ENCODE data around the gene BGN.

BGN gene

DNA sequence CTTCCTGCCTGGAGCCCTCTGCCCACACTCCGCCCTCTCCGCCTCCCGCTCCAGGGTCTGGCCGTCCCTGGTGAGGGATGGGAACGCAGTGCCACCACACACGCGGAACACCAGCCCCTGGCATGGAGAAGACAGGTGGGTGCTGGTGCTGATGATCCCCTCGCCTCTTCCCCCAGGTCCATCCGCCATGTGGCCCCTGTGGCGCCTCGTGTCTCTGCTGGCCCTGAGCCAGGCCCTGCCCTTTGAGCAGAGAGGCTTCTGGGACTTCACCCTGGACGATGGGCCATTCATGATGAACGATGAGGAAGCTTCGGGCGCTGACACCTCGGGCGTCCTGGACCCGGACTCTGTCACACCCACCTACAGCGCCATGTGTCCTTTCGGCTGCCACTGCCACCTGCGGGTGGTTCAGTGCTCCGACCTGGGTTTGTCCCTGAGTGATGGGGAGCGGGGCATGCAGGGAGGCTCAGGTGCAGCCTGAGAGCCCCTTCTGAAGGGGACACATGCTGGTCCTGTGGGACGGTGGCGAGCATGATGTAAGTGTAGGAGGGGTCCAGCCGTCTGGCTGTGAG is 9.8 kb downstream of the BGN start:
- DNase-seq (ENCODE audit: low spot score), result no peak

DNA sequence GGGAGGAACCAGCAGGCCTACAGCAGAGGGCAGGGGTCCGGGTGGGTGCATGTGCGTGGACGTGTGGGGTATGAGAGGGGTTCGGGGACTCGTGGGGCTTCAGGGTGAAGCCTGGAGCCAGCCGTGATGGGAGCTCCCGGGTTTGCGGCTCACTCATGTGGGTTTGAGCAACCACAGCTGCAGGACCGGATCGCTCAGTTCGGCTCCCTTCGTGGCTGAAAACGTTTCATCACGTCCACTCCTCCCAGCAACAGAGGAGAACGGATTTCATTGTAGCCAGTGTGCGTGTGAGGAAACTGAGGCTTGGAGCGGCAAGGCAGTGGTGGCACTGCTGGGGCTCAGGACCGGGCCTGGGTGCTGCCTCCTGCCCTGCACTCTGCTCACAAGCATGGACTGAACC is 10.6 kb downstream of the BGN start:
- no peak for DNase-seq (ENCODE audit: low spot score)

DNA sequence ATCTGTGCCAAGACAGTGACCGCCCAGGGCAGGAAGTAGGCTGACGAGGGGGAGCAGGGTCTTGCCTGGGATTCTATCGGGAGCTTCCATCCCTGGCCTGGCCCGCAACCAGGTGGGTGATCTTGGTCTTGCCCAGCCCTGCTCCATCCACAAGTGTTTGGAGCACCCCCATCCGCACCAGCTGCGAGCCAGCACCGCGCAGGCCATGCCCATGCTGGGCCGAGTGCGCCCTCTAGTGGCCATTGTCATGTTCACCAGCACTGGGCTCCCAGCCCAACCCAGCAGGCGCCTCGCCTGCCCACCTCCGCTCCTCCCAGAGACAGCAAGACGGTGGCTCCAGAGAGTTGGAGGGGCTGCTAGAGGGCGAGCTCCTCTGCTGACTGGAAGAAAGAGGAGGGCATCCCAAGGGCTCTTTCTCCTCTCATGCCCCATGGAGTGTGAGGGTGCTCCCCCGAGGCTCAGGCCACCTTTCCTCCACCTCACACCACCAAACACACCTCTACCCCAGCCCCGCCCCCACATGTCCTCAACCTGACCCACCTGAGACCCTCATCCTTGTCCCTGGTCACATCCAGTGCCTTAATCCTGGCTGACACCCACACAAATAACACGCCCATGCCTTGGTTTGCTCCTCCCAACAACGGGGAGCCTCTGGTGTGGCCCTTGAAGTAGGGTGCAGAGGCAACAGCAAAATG is 12.9 kb downstream of the BGN start:
- DNase-seq (ENCODE audit: low spot score), result peak; percentile 88

DNA sequence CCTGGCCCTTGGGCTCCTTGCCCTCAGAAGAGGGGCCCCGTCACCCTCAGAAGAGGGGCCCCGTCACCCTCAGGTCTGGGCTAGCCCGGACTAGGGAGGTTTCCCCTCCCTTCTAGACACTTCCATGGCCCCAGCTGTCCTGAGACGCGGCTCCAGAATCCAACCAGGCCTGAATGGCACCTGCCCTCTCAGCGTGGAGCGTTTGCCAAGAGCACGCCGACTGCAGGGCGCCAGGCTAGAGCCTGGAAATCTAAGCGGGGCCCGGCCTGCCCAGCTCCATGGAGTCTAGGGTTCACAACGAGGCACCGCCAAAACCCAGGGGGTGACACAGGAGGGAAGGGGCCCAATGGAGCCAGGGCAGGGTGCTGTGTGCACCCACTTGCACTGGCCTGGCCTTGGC is 14.8 kb downstream of the BGN start:
- DNase-seq (ENCODE audit: low spot score), result no peak

DNA sequence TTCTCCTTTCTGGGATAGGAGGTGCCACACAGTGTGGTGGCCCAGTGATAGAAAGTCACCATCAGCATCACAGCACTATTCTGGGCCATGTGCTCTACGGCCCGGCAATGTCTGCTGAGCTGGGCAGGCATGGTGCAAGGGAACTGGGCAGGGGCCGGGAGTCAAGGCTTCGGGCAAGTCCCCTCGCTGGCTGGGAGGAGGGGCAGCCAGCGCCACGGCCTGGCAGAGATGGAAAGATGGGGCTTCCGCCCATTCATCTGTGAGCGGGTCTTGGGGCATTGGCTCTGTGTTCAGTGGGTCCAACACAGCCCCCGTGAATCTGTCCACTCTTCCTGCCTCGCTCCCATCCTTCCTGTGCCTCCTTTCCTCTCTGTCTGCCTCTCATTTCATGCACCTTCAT is 15.6 kb downstream of the BGN start:
- DNase-seq (ENCODE audit: low spot score), result no peak

DNA sequence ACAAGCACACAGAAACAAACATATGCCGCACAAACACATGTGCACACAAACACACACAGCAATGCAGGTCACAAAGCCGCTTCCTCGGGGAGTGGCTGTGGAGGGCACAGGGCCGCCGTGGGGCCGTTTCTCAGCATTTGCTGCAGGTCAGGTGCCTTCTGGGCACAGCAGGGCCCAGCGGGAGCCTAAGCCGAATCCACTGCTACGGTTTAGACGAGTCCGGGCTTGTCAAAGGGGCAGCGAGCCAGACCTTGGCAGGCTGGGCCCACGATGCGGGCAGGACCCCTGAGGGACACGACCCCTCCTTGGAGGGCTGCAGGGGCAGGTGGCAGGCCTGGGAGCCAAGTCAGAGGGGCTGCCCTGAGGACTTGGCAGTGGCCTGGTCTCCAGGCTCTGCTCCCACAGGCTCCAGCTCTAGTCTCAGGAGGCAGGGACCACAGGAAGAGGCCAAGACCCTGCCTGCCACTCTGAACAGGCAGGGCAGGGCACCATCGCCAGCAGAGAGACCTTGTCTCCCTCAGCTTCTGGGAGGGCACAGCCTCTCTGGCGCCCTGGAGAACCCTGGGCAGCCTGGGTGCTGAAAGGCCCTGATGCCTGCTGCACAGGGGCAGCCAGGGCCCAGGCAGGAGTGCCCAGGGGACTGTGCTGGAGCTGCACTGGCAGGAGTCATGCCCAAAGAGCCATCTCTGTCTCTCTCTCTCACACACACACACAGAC is 17.2 kb downstream of the BGN start:
- DNase-seq (ENCODE audit: low spot score), result no peak

DNA sequence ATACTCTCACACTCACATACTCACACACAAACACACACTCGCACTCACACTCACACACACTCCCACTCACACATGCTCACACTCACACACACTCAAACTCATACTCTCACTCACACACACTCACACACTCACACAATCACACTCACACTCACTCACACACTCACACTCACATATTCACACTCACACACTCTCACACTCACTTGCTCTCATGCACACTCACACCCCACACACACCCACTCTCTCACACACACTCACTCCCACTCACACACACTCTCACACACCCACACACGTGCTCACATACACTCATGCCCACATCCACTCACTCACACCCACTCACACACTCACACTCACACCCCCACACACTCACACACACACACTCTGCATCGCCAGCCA is 17.7 kb downstream of the BGN start:
- no peak for DNase-seq (ENCODE audit: low spot score)

DNA sequence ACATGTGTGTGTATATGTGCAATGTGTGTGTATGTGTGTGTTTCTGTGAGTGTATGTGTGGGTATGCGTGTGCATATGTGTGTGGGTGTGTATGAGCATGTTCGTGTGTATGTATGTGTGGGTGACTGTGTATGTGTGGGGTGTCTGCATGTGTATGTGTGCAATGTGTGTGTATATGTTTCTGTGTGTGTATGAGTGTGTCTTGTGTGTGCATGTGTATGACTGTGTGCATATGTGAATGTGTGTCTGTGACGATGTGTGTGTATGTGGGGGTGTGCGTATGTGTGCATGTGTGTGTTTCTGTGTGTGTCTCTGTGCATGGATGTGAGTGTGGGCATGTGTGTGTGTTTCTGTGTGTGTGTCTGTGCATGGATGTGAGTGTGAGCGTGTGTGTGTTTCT is 18.5 kb downstream of the BGN start:
- no peak for DNase-seq (ENCODE audit: low spot score)

DNA sequence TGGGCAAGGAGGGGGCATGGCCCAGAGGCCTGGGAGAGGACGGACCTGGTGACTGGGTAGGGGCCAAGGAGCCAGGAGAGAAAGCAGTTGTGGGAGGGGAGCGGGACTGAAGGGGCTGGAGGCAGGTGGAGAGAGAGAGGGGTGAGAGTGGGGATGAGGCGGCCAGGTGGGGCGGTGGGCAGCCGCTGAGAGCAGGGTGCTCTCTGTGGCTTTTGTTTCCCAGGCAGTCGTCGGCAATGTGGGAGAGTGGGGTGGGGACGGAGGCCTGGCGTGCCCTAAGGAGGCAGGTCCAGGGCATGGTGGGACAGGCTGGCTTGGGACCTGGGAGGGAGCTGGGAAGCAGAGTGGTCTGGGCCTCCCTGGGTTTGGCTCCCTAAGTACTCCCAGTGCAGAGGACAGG is 19.5 kb downstream of the BGN start:
- DNase-seq (ENCODE audit: low spot score), result no peak

DNA sequence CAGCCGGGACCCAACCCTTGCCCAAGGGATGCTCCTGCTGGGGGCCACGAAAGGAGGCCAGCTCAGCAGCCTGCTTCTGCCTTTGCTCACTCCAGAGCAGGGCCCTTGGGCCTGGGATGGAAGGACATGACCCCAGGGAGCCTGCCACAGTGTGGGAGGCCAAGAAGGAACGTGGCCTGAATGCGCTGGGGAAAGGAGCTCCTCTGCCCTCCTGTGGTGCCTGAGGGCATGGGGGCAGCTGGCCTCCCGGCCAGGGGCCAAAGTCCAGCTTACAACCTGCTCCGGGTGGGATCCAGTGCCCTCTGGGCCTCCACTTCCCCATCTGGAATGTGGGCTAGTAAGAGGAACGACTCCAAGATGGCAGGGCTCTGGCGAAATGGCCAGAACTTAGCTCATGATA is 20.7 kb downstream of the BGN start:
- no peak for DNase-seq (ENCODE audit: low spot score)

DNA sequence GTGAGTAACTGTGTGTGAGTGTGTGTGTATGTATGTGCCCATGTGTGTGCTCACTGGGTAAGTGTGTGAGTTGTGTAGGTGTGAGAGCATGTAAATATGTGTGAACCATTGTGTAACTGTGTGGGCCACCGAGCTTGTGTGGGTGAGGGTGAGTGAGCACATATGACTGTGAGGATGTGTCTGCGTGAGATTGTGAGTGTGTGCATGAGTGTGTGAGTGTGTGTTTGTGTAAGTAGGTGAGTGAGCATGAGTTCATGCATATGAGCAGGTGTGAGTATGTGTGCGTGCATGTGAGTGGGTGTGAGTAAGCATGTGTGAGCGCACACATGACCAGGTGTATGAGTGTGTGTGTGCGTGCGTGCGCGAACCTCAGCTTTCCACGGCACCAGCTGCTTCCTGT is 21.3 kb downstream of the BGN start:
- DNase-seq (ENCODE audit: low spot score), result no peak

DNA sequence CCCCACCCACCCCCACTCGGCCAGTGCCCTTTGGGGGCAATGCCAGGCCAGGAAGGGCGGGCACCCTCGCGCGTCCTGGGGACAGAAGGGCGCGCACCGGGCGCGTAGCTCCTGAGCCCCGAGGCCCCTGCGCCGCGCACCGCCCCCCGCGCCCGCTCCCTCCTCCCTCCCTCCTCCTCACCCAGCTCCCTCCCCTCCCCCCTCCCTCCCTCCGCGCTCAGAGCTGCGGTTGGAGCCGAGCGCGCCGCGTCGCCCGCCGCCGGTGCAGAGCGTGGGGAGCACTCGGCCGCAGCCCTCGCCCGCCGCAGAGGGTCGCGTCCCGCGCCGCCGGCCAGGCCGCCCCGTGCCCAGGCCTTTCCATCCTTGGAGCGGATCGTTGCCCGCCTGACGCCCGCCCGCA is 22.6 kb downstream of the BGN start, which contains the start of gene ATP2B3:
Gene ATP2B3, plus strand, starts transcription at position 220 of the 400 bp plus-strand sequence. CDS start 18,606 bp downstream, outside the sequence.
- DNase-seq (ENCODE audit: low spot score), result no peak

DNA sequence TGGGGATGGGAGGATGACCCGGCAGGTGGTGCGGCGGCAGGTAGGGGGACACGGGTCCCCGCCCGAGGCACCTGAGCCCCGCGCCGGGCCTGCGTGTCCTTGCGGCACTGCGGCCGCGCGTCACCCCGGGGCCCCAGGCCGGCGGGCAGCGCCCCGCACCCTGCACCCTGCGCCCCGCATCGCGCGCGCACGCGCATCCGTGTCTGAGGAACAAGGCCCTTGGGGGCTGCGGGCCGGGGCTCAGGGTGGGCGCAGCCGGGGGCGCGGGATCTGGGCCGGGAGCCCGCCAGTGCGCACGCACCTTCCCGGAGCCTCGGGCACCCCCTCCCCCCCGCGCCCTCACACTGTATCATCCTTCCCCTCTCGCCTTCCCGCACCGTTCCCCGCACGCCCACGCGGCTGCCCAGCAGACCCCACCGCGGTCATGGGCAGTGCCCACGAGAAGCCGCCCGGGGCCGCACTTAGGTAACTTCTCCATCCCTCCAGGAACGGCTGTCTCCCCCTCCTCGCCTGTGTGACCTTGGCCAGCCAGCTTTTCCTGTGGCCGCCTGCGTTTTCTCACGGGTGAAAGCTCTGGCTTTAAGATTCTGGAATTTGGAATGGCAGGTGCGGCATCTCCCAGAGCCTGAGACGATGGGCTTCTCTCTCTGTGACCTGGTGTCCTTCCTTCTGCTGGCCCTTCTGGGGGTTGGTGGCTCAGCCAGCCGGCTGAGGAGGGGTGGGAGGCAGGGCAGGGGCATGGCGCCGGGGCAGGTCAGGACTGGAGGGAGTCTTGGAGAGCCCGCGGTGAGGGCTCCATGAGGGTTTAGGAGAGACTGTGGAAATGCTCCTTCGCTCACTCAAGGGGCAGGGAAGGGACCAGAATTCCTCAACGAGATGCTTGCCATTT is 23.4 kb downstream of the BGN start:
- no peak for DNase-seq (ENCODE audit: low spot score)

DNA sequence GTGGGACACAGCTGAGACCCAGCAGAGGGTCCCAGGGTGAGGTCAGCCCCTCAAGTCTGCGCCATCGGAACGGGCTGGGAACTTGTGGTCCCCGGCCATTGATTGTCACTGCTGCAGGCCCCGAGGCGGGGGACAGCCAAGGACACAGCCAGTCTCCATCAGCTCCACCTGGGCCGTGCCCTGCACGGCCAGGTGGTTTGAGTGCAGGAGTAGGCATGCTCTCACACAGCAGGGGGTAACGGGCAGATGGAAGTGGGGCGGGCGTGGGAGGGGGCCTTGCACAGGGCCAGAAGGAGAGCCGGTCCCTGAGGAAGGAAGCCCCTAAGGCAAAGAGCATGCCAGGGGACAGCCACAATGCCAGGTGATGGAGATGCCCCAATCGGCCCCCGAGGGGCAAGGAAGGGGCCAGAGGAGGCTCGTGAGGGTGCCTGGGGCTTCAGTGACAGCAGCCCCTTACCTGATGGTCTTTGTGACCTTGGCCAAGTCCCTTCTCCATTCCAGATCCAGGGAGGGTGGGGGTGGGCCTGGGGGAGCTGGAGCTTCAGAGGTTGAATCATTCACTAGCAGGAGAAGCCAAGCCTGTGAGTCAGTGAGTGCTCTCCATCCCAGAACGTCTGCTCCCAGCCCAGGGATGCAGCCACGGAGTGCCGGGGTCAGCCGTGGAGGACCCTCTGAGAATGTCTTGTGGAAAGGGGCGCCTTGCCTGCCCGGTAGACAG is 24.9 kb downstream of the BGN start:
- DNase-seq (ENCODE audit: low spot score), result no peak

DNA sequence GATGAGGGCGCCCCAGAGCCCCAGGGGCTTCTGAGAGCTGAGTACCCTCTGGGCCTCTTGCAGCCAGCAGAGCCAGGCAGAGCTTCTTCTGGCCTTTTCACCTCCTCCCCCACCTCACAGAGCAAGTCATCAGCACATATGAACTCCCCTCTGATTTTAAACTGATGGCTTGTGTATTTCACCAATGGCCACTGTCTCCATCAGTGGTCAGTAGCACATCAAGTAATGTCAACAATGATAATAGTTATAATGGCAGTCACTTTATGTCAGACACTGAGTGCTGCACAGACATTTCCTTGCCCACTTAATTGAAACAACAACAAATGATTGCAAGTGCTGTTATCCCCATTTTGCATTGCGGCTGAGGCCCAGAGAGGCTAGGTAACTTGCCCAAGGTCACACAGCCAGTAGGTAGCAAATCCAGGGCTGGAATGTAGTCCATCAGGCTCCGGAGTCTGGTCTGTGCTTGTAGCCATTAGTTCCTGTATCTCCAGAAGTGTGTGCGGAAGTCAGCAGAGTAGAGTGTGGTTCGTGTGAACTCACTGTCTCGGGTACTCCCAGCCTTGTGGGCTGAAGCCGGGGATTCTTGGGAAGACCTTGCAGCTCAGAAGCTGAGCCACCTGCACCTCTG is 25.6 kb downstream of the BGN start:
- DNase-seq (ENCODE audit: low spot score), result no peak

DNA sequence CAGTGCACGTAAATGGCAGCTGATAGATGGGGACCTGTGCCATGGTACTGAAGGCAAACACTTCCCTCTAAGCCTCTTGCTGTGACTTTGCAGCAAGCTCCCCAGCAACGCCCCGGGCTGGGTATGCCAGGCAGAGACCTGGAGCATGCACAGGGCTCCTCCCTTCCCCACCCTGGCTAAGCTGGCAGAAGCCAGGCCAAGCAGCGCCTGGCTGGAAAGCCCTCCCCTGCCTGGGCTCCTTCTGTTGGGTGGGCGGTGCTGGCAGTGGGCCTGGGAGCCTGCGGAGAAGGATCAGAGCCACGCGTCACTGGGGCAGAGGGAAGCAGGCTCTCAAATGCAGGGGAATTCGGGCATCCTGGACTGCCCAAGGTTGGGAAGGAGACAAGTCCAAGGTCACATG is 26.3 kb downstream of the BGN start:
- no peak for DNase-seq (ENCODE audit: low spot score)

DNA sequence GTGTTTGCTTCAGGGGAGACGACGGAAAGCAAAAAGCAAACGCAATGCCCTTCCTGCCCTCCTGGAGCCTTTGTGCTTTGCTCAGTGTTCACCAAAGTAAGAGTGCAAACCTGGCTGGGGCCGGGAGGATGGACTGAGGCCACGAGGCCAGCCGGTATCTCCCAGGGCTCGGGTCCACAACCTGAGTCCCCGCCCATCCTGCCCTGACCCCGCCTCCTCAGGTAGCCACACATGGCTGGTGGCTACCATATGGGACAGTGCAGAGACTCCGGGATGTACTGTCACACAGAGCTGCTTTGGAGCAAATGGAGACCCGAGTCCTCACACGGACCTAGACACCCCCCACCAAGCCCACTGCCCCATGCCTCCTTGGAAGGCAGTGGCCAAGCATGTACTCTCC is 27.5 kb downstream of the BGN start:
- DNase-seq (ENCODE audit: low spot score), result no peak

DNA sequence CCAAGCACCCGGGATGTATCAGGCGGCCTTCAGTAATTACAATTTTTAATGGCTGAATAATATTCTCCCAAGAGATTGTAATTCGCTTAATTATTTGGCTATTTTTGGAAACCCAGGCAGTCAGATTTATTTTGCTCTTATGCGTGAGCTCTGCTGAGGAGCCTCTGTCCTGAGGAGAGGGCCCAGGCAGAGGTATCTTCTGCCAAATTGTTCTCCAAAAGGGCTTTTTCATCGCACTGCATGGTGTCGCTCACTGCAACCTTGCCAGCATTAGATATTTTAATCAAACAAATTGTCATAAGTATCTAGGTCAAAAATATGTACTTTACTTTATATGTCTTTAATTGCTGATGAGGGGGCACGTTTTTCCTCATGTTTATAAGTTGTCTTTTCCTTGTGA is 28.5 kb downstream of the BGN start:
- no peak for DNase-seq (ENCODE audit: low spot score)

DNA sequence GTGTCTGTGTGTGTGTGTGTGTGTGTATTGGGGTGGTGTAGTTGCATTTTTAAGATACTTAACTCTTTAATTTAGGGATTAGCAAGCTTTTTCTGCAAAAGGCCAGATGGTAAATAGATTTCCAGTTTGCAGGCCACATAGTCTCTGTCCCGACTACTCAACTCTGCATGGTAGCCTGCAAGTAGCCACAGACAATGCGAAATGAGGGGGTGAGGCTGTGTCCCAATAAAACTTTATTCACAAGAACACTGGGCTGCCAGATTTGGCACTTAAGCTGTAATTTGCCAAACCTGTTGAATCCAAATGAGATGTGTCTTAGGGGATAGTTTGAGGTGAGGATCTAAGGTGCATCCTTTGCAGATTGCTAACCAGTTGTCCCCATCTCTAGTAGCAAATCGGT is 29.5 kb downstream of the BGN start:
- no peak for DNase-seq (ENCODE audit: low spot score)

DNA sequence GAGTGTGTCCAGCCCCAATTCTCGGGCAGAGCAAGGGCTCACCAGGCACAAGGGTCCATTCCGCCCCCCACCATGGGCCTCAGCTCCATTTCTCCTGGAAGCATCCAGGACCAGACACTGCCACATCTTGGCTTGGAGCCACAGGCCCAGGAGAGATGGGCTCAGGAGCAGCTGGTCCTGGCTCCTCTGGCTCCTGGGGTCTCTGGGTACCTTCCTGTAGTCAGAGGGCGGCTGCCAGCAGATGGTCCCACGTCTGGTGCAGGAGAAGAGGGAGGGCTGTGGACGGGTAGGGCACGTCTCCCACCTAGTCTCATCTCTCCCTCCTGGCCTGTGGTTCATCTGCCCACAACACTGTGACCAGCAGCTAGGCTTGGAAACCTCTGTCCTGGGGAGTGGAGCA is 30.7 kb downstream of the BGN start:
- no peak for DNase-seq (ENCODE audit: low spot score)

DNA sequence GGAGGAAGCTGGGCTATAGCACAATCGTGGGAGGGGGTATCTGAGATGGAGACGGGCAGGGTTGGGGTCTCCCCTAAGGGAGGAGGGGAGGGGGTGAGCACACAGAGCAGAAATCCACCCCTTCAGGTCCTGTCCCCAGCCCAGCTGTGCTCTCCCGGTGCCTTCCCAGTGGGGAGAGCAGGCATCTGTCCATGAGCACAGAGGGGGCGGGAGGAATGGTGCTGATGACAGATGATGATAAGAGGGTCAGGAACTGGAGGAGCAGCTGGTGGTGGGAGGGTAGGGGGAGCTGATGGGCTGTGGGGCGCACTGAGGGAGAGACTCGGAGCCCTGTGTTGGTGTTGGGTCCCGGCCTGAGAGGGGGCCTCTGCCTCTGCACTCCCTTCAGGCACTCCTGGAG is 31.3 kb downstream of the BGN start:
- DNase-seq (ENCODE audit: low spot score), result no peak

Measured in COLO829 (cell line).